Suprapubic skin (tissue), 4 donors: ENCODE measurements around the gene AMT.

Experiments
- EP300 ChIP-seq: sonication (generic); formaldehyde crosslinking; IDR thresholded peaks from one replicate; pipeline ENCODE4 v1.6.1; 2017; ENCODE audit warnings: antibody characterized with exemption
- POLR2A ChIP-seq, 2 donors: fragments of 450-650 bp; IDR thresholded peaks; one replicate each; pipeline ENCODE4 v1.6.1; 2017; ENCODE audit warnings: antibody characterized with exemption in 2 of 2, mild to moderate bottlenecking in 2 of 2, moderate library complexity in 2 of 2
- POLR2AphosphoS5 ChIP-seq, 3 donors: sonication (generic); formaldehyde crosslinking; IDR thresholded peaks; one replicate each; pipeline ENCODE4 v1.6.1; 2017; ENCODE audit warnings: antibody characterized with exemption in 3 of 3
- TF ChIP-seq, protein P1 (sequence below), 2 donors: fragments of 200-600 bp in 1 of 2; fragments of 450-650 bp in 1 of 2; sonication (generic) in 1 of 2; IDR thresholded peaks; one replicate each; pipeline ENCODE4 v1.5.1; 2016 to 2019; ENCODE audit warnings: antibody characterized with exemption in 2 of 2, mild to moderate bottlenecking in 1 of 2, moderate library complexity in 1 of 2

DNA sequence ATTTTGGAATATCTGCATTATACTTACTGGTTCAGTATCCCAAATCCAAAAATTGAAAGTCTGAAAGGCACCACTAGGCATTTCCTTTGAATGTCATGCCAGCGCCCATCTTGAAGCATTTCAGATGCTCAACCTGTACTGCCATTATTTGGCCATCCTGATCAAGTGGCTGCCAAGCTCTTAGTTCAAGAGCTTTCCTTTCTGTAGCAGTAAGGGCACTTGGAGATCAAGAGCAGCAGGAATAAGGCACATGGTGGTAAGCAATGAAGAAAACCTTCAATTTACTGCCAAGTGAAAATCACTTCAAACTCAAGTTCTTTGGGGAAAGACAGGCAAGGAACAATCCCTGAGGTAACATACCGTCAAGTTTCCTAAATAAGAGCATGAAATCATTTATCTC is 20.5 kb downstream of the AMT start:
- no peak for TF ChIP-seq POLR2A (IDR thresholded peaks at IDR 0.05)
- TF ChIP-seq, protein P1, sequence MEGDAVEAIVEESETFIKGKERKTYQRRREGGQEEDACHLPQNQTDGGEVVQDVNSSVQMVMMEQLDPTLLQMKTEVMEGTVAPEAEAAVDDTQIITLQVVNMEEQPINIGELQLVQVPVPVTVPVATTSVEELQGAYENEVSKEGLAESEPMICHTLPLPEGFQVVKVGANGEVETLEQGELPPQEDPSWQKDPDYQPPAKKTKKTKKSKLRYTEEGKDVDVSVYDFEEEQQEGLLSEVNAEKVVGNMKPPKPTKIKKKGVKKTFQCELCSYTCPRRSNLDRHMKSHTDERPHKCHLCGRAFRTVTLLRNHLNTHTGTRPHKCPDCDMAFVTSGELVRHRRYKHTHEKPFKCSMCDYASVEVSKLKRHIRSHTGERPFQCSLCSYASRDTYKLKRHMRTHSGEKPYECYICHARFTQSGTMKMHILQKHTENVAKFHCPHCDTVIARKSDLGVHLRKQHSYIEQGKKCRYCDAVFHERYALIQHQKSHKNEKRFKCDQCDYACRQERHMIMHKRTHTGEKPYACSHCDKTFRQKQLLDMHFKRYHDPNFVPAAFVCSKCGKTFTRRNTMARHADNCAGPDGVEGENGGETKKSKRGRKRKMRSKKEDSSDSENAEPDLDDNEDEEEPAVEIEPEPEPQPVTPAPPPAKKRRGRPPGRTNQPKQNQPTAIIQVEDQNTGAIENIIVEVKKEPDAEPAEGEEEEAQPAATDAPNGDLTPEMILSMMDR (IDR thresholded peaks at IDR 0.05), result no peak
- no peak for TF ChIP-seq POLR2AphosphoS5 (IDR thresholded peaks at IDR 0.05)
- TF ChIP-seq EP300, result no peak
